Activated CD4-positive, alpha-beta T cell treated with anti-CD3 and anti-CD28 coated beads, Interleukin-2, amount 50 U/mL, for 48 hours (primary cell): ENCODE results near the gene CIT.

Experiments used
- DNase-seq, 2 experiments: peaks; one replicate each; pipeline ENCODE4 v3.0.0-alpha.2; 2020

CIT gene

GRCh38 chr12:119692997-119693396 is 184.1 kb downstream of the CIT start:
- DNase-seq, result no peak

- DNase-seq, result no peak
Measured at GRCh38 chr12:119692410-119692809, 184.7 kb downstream of the CIT start.

GRCh38 chr12:119691202-119691810 is 185.8 kb downstream of the CIT start:
- no peak for DNase-seq

GRCh38 chr12:119689935-119690500 is 187.1 kb downstream of the CIT start:
- no peak for DNase-seq

GRCh38 chr12:119687879-119688278 is 189.2 kb downstream of the CIT start:
- DNase-seq, result no peak

- DNase-seq, result no peak
Measured at GRCh38 chr12:119687406-119687805, 189.7 kb downstream of the CIT start.

GRCh38 chr12:119686776-119687175 is 190.3 kb downstream of the CIT start:
- DNase-seq, result no peak

- no peak for DNase-seq
Measured at GRCh38 chr12:119686355-119686754, 190.8 kb downstream of the CIT start.

- DNase-seq, result no peak
Measured at GRCh38 chr12:119685375-119685774, 191.7 kb downstream of the CIT start.

GRCh38 chr12:119684711-119685369 is 192.3 kb downstream of the CIT start:
- DNase-seq, result no peak

GRCh38 chr12:119683816-119684215 is 193.3 kb downstream of the CIT start:
- DNase-seq, result no peak

GRCh38 chr12:119683413-119683812 is 193.7 kb downstream of the CIT start:
- no peak for DNase-seq

- no peak for DNase-seq
Measured at GRCh38 chr12:119682639-119683252, 194.4 kb downstream of the CIT start.

GRCh38 chr12:119681728-119682638 is 195.1 kb downstream of the CIT start:
- no peak for DNase-seq

GRCh38 chr12:119681111-119681510 is 196.0 kb downstream of the CIT start:
- no peak for DNase-seq

GRCh38 chr12:119679490-119679889 is 197.6 kb downstream of the CIT start:
- DNase-seq, result no peak

GRCh38 chr12:119679081-119679480 is 198.0 kb downstream of the CIT start:
- no peak for DNase-seq

- no peak for DNase-seq
Measured at GRCh38 chr12:119678459-119678858, 198.7 kb downstream of the CIT start.

- DNase-seq, result no peak
Measured at GRCh38 chr12:119676573-119676972, 200.5 kb downstream of the CIT start.

GRCh38 chr12:119676022-119676421 is 201.1 kb downstream of the CIT start:
- DNase-seq, result no peak

- no peak for DNase-seq
Measured at GRCh38 chr12:119674560-119674959, 202.6 kb downstream of the CIT start.

- no peak for DNase-seq
Measured at GRCh38 chr12:119673634-119674033, 203.5 kb downstream of the CIT start.

GRCh38 chr12:119672194-119672593 is 204.9 kb downstream of the CIT start:
- DNase-seq, result no peak
